Measurements from ENCODE around the gene POU3F3.

- TF ChIP-seq CTCF (conservative IDR thresholded peaks at IDR 0.05 in 1 of 2, IDR thresholded peaks at IDR 0.05 in 1 of 2; ENCODE audit: extremely low read depth in 1 of 2, insufficient read depth in 1 of 2, low read depth in 1 of 2, low read length in 2 of 2) (no peak), EZH2 (IDR thresholded peaks at IDR 0.05; ENCODE audit: borderline replicate concordance, low read length) (no peak)
These were observed 5.4 kb upstream of the POU3F3 start for GRCh38 chr2:104848526-104848925.

Data from mammary epithelial cell (primary cell).